Measurements from ENCODE around the gene DIDO1. TPM values are rescaled to one million over a fixed set of nuclear protein-coding genes. Genes with fewer than 3 reads are reported as not detected.

DIDO1 gene
- total and polyA plus RNA-seq, 2 of the 13 experiments (the other 11 are each of a cell fraction or from before 2014, with no cell fraction given) = 75.0 to 75.1 TPM

DNA sequence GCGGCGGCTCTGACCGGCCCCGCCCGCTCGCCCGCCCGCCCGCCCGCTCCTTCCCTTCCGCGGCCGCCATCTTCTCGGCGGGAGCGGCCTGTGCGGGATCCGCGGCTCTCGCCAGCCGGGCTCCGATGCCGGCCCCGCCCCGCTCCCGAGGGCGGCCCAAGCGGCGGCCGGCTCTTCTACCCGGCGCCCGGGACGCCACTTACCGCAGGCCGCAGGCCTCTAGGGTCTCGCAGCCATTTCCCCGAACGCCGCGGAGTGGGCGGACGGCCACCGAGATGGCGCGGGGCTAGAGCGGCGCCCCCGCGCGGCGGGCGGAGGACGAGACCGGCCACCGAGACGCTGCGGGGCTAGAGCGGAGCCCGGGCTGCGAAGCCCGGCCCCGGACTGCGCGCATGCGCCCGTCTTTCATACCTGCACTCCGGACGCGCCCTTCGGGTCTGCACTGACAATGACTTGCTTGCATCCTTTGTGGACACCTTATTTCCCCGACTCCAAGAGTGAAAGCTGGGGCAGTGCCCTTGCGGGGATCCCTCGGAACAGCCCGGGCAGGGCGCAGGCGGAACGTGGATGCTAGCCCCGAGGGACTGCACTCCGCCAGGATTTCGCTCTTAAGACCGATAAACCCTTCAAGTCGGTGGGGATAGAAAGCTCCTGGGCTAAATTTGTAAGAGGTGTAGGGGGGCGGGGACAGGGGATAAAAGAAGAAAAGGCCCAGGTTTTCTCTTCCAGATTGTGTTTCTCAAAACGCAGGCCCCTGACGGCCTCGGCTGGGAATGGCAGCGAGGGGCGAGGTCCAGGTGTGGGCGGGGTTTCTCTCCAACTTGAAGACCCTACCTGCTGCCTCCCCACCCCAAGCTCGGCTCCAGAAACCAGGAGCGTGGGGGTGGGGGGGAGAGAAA lies at the start of gene DIDO1 (continued):
- peak; percentile 16 for TF ChIP-seq IKZF4 (CRISPR knock-in tag; IDR thresholded peaks at IDR 0.05; ENCODE audit: borderline replicate concordance, low read depth, not compliant biosample characterization)
- peak; percentile 90 for TF ChIP-seq ZNF331 (CRISPR knock-in tag; IDR thresholded peaks at IDR 0.05)
- TF ChIP-seq ZNF333 (CRISPR knock-in tag; IDR thresholded peaks at IDR 0.05; ENCODE audit: borderline replicate concordance) = no peak
- peak; percentile 17; the same call in 1 of the 2 replicates for TF ChIP-seq MIER3 (CRISPR knock-in tag; IDR thresholded peaks at IDR 0.05; ENCODE audit: borderline replicate concordance)
- no peak for TF ChIP-seq RFX1 (IDR thresholded peaks at IDR 0.05)
- no peak for TF ChIP-seq TP53 (CRISPR knock-in tag; conservative IDR thresholded peaks at IDR 0.05)
- peak; percentile 81 for TF ChIP-seq PHF20 (CRISPR knock-in tag; IDR thresholded peaks at IDR 0.05)
- no peak for TF ChIP-seq ZNF235 (CRISPR knock-in tag; IDR thresholded peaks at IDR 0.05; ENCODE audit: borderline replicate concordance)
- TF ChIP-seq JDP2 (CRISPR knock-in tag; IDR thresholded peaks at IDR 0.05; ENCODE audit: borderline replicate concordance) = no peak
- TF ChIP-seq ASH2L (IDR thresholded peaks at IDR 0.05; ENCODE audit: insufficient read length, low read depth, low read length) = peak; percentile 94
- TF ChIP-seq, protein P1, sequence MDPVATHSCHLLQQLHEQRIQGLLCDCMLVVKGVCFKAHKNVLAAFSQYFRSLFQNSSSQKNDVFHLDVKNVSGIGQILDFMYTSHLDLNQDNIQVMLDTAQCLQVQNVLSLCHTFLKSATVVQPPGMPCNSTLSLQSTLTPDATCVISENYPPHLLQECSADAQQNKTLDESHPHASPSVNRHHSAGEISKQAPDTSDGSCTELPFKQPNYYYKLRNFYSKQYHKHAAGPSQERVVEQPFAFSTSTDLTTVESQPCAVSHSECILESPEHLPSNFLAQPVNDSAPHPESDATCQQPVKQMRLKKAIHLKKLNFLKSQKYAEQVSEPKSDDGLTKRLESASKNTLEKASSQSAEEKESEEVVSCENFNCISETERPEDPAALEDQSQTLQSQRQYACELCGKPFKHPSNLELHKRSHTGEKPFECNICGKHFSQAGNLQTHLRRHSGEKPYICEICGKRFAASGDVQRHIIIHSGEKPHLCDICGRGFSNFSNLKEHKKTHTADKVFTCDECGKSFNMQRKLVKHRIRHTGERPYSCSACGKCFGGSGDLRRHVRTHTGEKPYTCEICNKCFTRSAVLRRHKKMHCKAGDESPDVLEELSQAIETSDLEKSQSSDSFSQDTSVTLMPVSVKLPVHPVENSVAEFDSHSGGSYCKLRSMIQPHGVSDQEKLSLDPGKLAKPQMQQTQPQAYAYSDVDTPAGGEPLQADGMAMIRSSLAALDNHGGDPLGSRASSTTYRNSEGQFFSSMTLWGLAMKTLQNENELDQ (CRISPR knock-in tag; IDR thresholded peaks at IDR 0.05; ENCODE audit: borderline replicate concordance) = 0 out of 2 replicates have a peak, but pooled peaks have one; percentile 57
- peak; percentile 82; the same call in 1 of the 2 replicates for TF ChIP-seq HOXD1 (CRISPR knock-in tag; IDR thresholded peaks at IDR 0.05)
- TF ChIP-seq ZNF746 (CRISPR knock-in tag; IDR thresholded peaks at IDR 0.05) = 0 out of 2 replicates have a peak, but pooled peaks have one; percentile 4
- TF ChIP-seq MTA3 (CRISPR knock-in tag; IDR thresholded peaks at IDR 0.05) = no peak
- TF ChIP-seq ZNF569 (CRISPR knock-in tag; IDR thresholded peaks at IDR 0.05; ENCODE audit: borderline replicate concordance) = no peak
- TF ChIP-seq, protein P2, sequence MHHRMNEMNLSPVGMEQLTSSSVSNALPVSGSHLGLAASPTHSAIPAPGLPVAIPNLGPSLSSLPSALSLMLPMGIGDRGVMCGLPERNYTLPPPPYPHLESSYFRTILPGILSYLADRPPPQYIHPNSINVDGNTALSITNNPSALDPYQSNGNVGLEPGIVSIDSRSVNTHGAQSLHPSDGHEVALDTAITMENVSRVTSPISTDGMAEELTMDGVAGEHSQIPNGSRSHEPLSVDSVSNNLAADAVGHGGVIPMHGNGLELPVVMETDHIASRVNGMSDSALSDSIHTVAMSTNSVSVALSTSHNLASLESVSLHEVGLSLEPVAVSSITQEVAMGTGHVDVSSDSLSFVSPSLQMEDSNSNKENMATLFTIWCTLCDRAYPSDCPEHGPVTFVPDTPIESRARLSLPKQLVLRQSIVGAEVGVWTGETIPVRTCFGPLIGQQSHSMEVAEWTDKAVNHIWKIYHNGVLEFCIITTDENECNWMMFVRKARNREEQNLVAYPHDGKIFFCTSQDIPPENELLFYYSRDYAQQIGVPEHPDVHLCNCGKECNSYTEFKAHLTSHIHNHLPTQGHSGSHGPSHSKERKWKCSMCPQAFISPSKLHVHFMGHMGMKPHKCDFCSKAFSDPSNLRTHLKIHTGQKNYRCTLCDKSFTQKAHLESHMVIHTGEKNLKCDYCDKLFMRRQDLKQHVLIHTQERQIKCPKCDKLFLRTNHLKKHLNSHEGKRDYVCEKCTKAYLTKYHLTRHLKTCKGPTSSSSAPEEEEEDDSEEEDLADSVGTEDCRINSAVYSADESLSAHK (CRISPR knock-in tag; IDR thresholded peaks at IDR 0.05; ENCODE audit: borderline replicate concordance) = peak; percentile 56; the same call in 1 of the 2 replicates
- TF ChIP-seq, protein P3, sequence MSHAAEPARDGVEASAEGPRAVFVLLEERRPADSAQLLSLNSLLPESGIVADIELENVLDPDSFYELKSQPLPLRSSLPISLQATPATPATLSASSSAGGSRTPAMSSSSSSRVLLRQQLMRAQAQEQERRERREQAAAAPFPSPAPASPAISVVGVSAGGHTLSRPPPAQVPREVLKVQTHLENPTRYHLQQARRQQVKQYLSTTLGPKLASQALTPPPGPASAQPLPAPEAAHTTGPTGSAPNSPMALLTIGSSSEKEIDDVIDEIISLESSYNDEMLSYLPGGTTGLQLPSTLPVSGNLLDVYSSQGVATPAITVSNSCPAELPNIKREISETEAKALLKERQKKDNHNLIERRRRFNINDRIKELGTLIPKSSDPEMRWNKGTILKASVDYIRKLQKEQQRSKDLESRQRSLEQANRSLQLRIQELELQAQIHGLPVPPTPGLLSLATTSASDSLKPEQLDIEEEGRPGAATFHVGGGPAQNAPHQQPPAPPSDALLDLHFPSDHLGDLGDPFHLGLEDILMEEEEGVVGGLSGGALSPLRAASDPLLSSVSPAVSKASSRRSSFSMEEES (CRISPR knock-in tag; IDR thresholded peaks at IDR 0.05) = peak; percentile 62; the same call in 1 of the 2 replicates
- no peak for TF ChIP-seq ZBTB8A (CRISPR knock-in tag; IDR thresholded peaks at IDR 0.05; ENCODE audit: borderline replicate concordance, low read depth)
- TF ChIP-seq, protein P4, sequence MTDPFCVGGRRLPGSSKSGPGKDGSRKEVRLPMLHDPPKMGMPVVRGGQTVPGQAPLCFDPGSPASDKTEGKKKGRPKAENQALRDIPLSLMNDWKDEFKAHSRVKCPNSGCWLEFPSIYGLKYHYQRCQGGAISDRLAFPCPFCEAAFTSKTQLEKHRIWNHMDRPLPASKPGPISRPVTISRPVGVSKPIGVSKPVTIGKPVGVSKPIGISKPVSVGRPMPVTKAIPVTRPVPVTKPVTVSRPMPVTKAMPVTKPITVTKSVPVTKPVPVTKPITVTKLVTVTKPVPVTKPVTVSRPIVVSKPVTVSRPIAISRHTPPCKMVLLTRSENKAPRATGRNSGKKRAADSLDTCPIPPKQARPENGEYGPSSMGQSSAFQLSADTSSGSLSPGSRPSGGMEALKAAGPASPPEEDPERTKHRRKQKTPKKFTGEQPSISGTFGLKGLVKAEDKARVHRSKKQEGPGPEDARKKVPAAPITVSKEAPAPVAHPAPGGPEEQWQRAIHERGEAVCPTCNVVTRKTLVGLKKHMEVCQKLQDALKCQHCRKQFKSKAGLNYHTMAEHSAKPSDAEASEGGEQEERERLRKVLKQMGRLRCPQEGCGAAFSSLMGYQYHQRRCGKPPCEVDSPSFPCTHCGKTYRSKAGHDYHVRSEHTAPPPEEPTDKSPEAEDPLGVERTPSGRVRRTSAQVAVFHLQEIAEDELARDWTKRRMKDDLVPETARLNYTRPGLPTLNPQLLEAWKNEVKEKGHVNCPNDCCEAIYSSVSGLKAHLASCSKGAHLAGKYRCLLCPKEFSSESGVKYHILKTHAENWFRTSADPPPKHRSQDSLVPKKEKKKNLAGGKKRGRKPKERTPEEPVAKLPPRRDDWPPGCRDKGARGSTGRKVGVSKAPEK (CRISPR knock-in tag; IDR thresholded peaks at IDR 0.05; ENCODE audit: borderline replicate concordance) = no peak

Data from HepG2 (cell line).